ENCODE data around the gene NEURL1.

Gene NEURL1

DNA sequence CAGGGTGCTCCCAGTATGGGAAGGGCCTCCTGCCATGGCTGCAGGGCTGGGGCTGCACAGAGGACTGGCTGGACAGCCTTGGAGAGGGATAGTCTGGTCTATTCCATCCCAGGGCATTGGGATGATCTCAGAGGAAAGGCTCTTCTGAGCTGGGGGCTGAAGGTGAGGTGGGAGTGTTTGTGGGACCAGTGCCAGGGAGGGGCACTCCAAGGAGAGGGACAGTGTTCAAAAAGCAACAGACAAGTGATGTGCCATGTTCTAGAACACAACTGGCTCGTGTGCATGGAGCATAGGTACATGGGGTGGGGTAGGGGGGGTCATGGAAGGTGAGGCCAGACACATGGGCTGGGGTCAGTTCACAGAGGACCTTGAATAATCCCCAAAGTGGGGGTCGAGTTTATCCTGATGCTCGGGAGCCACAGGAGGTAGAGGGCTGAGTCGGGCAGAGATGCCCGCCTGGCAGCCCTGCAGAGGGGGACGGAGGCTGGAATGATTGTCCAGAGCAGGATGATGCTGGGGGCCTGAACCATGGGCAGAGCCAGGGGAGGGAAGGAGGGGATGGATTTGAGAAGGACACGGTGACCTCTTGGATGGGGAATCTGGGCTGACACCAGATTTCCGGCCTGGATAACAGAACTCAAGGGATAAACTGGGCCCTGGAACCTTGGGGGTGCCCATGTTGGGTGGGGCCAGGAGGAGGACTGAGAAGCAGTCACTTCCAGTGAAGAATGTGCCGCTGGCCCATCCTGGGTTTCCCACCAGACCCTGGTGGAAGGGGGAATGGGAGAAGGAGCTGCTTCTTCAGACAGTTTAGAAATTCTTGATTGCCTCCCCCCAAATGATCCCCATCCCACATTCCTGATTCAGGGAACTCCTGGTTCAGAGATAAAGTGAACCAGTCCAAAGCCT, 50.4 kb downstream of the NEURL1 start:
- DNase-seq (ENCODE audit: low read depth): no peak
- no peak overlapping the region for H3K4me3 ChIP-seq (ENCODE audit: low read depth, low read length)
- TF ChIP-seq CTCF (conservative IDR thresholded peaks at IDR 0.05; ENCODE audit: low read depth, low read length): no peak

DNA sequence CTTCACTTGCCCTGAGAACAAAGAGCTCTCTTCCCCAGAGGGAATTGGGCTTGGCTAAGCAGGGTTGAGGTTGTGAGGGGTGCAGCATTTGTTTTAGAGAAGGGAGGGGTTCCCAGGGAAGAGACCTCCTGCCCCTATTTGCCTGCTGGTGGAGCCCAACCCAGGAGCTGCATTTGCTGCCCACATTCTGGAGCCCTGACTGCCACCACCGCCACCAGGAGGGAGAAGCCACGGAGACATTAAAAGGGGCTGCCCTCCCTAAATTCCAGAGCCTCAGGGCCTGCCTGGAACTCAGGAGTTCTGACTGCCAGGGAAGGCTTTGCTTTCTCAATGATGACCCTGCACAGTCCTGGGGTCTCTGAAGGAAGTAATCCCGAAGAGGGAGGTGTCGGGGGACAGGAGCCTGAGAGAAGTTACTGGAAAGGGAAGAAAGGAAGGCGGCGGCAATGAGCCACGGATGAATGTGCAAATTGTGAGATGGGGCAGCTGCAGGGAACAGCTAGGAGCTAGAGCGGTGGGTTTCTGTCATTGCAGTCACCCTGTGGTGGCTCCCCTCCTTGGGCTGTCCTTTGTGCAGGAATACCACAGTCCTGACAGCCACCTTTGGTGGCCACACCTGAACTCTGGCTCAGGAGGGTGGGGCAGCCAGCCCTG, 51.3 kb downstream of the NEURL1 start:
- no peak overlapping the region for H3K4me3 ChIP-seq (ENCODE audit: low read depth, low read length)
- DNase-seq (ENCODE audit: low read depth): no peak
- TF ChIP-seq CTCF (conservative IDR thresholded peaks at IDR 0.05; ENCODE audit: low read depth, low read length): no peak

DNA sequence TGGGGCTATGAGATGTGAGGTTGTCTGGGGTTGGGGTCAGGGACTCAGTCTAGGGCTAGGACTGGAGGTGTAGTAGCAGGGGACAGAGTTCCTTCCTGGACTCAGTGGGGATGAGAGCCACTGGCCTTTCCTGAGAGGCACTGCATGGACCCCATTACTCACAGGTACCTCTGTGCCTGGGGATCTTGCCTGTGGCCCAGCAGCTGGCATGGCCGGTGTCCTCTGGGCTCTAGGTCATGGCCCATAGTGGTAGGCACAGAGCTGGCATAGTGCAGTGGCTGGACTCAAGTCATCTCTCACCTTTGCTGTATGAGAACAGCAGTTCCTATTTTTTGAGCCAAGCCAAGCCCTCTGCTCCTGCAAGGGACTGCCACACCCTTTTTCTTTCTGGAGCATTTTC, 51.9 kb downstream of the NEURL1 start:
- no peak for TF ChIP-seq CTCF (conservative IDR thresholded peaks at IDR 0.05; ENCODE audit: low read depth, low read length)
- DNase-seq (ENCODE audit: low read depth): no peak

GRCh38 chr10:103545771-103546281, 52.3 kb downstream of the NEURL1 start:
- DNase-seq (ENCODE audit: low read depth): no peak
- no peak for TF ChIP-seq CTCF (conservative IDR thresholded peaks at IDR 0.05; ENCODE audit: low read depth, low read length)
- H3K4me3 ChIP-seq (ENCODE audit: low read depth, low read length): no peak overlapping the region

More for the DNA sequence above, 51.9 kb downstream of the NEURL1 start:
- no peak overlapping the region for H3K4me3 ChIP-seq (ENCODE audit: low read depth, low read length)

- no peak overlapping the region for H3K4me3 ChIP-seq (ENCODE audit: low read depth, low read length)
- no peak for TF ChIP-seq CTCF (conservative IDR thresholded peaks at IDR 0.05; ENCODE audit: low read depth, low read length)
- DNase-seq (ENCODE audit: low read depth): no peak
Measured at GRCh38 chr10:103546401-103546800, 52.9 kb downstream of the NEURL1 start.

GRCh38 chr10:103547391-103547946, 54.0 kb downstream of the NEURL1 start:
- DNase-seq (ENCODE audit: low read depth): no peak
- TF ChIP-seq CTCF (conservative IDR thresholded peaks at IDR 0.05; ENCODE audit: low read depth, low read length): no peak
- no peak overlapping the region for H3K4me3 ChIP-seq (ENCODE audit: low read depth, low read length)
